ENCODE data around the gene EFNA4.

EFNA4 gene

DNA sequence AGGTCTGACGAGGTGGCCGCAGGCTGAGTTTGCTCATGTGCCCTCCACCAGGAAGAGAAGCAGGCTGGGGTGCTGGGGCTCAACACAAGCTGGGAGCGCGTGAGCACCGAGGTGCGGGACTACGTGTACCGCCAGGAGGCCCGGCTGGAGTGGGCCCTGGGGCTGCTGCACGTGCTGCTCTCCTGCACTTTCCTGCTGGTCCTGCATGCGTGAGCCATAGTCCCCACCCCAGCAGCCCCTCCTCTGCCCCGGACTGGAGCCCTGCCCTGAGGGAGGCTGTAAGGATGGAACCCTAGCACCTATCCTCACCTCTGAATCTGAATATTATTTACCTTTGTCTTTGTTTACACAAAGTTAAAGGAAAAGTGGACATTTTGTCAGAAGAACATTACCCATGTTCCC is 20.2 kb upstream of the EFNA4 start:
- Mint-ChIP-seq H3K9me3 (no peaks in the 10 kb centered on the region), H3K36me3 (no peaks in the 10 kb centered on the region), H3K27ac (no peak overlapping the region), H3K4me1 (peaks cover 10% of the 10 kb centered on the region), H3K27me3 (peaks cover 32% of the 10 kb centered on the region), H3K4me3 (no peak overlapping the region)
- ATAC-seq, result no peak

DNA sequence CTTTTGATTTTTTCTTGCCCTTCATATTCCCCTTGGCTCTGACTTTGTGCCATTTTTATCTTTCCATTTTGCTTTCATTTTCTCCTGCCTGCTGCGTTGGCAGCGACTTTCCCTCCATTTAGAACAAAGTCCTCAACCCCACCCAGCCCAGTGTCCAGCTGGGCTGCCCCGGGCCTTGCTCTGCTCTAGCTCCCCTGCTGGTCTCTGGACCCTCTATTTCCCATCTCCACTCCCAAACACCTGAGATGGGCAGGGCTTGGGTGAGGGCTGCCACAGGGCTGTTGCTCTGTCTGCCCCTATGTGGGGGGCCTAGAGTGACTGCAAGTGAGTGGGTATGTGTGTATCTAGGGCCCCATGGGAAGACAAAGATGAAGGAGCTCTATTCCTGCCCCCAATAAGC is 19.7 kb upstream of the EFNA4 start:
- ATAC-seq, result no peak
- H3K4me1 Mint-ChIP-seq, result peaks cover 10% of the 10 kb centered on the region
- H3K27ac Mint-ChIP-seq, result no peak overlapping the region
- H3K4me3 Mint-ChIP-seq, result no peak overlapping the region
- no peaks in the 10 kb centered on the region for H3K9me3 Mint-ChIP-seq
- peaks cover 27% of the 10 kb centered on the region for H3K27me3 Mint-ChIP-seq
- no peaks in the 10 kb centered on the region for H3K36me3 Mint-ChIP-seq

DNA sequence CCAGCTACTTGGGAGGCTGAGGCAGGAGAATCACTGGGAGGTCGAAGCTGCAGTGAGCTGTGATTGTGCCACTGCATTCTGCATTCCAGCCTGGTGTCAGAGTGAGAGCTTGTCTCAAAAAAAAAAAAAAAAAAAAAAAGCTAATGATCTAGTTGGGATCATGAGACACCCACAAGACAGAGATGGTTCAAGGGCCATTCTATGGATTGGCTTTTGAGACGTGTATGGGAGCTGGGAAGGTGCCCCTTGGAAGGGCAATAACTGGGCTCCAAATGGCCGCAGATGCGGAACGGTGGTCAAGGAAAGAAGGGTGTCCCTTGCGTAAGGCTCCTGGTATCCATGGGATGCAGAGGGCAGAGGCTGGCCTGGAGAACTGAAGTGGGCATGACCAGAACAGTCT is 19.2 kb upstream of the EFNA4 start:
- Mint-ChIP-seq H3K4me1 (peaks cover 10% of the 10 kb centered on the region), H3K27me3 (peaks cover 22% of the 10 kb centered on the region), H3K36me3 (no peaks in the 10 kb centered on the region), H3K27ac (no peak overlapping the region), H3K9me3 (no peaks in the 10 kb centered on the region), H3K4me3 (no peak overlapping the region)
- ATAC-seq, result no peak

DNA sequence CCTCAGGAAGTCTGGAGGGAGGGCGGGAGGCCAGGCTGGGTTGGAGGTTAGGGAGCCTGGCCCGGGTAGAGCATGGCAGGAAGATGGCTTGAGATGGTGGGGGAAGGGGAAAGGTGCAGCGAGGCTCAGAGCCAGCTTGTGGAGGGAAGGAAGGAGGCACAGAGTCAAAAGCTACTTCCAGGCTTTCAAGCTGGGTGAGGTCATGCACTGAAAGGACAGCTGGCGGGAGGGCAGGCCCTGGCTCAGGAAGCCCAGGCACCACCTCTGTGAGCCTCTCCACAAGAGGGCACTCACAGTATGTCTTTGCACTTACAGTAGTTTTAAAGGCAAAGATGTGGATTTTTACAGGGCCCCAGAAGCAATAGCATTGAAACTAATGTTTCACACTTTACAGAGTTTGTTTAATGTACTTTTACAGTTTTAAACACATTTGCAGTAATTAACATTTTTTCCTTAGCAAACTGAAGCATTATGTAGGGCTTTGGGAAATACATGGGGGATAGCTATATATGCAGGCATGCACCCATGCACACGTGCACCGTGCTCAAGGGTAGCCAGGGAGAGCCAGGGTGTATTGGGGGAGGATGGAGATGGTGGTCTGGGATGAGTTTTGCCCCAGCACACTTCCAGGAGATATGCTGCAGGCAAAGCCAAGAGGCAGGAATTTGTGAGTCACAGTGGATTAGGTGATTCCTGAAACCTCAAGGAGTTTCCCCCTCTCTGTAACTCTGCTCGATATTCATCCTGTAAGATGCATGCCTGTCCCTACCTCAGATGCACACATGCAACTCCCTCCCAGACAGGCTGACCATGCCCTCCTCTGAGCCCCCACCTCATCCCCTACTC is 18.5 kb upstream of the EFNA4 start:
- ATAC-seq, result peak; percentile 83
- Mint-ChIP-seq H3K9me3 (no peaks in the 10 kb centered on the region), H3K36me3 (no peaks in the 10 kb centered on the region), H3K4me3 (no peak overlapping the region), H3K4me1 (peaks cover 16% of the 10 kb centered on the region), H3K27me3 (peaks cover 18% of the 10 kb centered on the region), H3K27ac (no peak overlapping the region)

DNA sequence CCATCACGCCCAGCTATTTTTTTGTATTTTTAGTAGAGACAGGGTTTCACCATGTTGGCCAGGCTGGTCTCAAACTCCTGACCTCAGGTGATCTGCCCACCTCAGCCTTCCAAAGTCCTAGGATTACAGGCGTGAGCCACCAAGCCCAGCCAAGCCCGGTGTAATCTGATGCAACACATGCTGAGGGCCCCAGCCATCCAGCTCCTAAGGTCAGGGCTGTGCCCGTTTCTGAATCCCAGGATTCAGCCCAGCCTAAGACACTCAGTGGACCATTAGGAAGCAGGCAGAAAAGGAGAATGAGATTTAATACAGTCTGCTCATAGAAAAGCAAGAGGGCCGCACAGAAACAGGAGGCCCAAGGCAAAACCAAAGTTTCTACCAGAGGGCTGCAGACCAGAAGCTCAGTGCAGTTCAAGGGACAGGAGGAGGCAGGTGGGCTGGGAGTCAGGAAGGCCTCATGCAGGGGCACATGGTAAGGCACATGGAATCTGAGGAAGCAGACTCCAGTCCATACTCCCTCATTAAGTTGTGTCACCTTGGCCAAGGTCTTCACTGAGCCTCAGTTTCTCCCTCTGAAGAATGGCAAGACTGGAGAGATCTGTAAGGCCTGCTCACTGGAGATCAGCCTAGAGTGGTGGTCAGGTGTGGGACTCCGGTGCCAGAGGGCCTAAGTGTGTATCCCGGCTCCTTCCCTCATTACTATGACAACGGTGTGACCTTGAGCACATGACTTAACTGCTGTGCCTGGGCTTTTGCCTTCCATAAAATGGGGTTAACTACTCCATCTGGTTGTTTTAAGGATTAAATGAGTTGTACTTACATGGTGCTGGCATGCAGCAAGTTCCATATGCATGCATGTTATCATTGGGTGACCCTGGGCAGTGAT is 14.8 kb upstream of the EFNA4 start:
- Mint-ChIP-seq H3K4me3 (no peak overlapping the region), H3K27ac (no peak overlapping the region), H3K36me3 (no peaks in the 10 kb centered on the region), H3K4me1 (peaks cover 44% of the 10 kb centered on the region), H3K27me3 (no peaks in the 10 kb centered on the region), H3K9me3 (no peaks in the 10 kb centered on the region)
- ATAC-seq, result no peak

DNA sequence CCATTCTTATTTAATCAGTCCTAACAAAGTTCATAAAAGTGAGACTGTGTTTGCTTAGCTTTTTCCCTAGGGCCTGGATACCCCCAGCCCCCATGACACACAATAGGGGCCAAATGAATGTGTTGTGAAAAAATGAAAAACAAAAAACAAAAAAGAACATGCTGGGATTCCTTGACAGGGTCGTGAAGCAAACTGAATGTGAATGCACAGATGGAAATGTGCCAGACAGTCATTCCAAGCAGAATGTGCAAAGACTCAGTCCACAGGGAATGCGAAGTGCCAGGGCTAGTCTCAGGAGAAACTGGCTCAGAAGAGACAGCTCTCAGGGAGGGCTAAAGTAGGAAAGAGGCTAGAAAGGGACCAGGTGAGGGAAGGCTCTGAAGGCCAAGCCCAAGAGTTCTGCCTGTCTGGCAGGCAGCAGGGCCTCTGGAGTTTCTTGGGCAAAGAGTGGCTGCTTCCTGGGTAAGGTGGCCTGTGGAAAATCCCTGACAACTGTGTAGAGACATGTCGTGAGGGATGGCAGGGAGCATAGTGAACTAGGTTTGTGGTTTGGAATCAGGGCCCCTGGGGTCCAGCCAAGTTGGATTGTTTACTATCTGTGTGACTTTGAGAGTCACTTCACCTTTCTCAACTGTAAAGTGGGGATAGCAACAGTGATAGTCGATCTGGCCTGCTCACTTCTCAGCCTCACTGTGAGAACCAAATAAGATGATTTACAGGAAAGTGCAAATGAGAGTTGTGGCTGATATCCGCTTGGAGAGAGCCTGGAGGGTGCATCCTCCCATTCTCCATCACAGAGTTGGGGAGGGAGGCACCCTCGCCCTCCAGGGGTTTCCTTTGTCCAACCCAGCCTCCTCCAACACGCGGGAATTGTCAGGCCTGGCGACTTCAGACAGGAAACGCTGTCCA is 13.6 kb upstream of the EFNA4 start:
- Mint-ChIP-seq H3K4me1 (peaks cover 38% of the 10 kb centered on the region), H3K4me3 (peak overlapping the region; percentile 85), H3K9me3 (no peaks in the 10 kb centered on the region), H3K36me3 (no peaks in the 10 kb centered on the region), H3K27ac (peak overlapping the region; percentile 22), H3K27me3 (no peaks in the 10 kb centered on the region)
- no peak for ATAC-seq

GRCh38 chr1:155050560-155051341 is 12.8 kb upstream of the EFNA4 start, which contains the start of gene ADAM15:
Gene ADAM15, plus strand, starts transcription at chr1:155051316. Its CDS starts 71 bp downstream, at chr1:155051387.
- Mint-ChIP-seq H3K36me3 (peaks cover under 1% of the 10 kb centered on the region), H3K27ac (peak within 1 kb of the TSS; percentile 61), H3K4me1 (peaks cover 34% of the 10 kb centered on the region), H3K9me3 (no peaks in the 10 kb centered on the region), H3K27me3 (no peaks in the 10 kb centered on the region), H3K4me3 (peak within 1 kb of the TSS; percentile 85)
- peak; percentile 88 for ATAC-seq

DNA sequence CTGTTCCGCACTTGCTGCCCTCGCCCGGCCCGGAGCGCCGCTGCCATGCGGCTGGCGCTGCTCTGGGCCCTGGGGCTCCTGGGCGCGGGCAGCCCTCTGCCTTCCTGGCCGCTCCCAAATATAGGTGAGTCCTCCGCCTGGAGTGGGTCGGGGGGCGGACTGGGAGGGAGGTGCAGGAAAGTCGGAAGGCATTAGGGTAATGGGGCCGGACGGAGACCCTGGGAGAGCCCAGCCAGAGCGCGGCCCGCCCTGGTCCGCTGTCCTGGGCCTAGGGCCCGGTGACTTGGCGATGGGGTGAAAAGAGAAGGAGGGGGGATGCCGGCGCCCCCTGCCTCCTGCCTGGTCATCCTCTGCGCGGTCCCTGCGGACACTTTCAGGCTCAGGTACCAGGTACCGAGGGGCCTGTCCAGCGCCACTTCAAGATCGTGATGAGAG is 12.2 kb upstream of the EFNA4 start:
- H3K27ac Mint-ChIP-seq, result peak overlapping the region; percentile 7
- H3K4me3 Mint-ChIP-seq, result peak overlapping the region; percentile 75
- no peaks in the 10 kb centered on the region for H3K27me3 Mint-ChIP-seq
- H3K36me3 Mint-ChIP-seq, result peaks cover 7% of the 10 kb centered on the region
- H3K9me3 Mint-ChIP-seq, result no peaks in the 10 kb centered on the region
- peaks cover 34% of the 10 kb centered on the region for H3K4me1 Mint-ChIP-seq
- ATAC-seq, result no peak

- H3K27me3 Mint-ChIP-seq, result no peaks in the 10 kb centered on the region
- peak overlapping the region; percentile 7 for H3K27ac Mint-ChIP-seq
- H3K9me3 Mint-ChIP-seq, result no peaks in the 10 kb centered on the region
These were observed 11.7 kb upstream of the EFNA4 start for GRCh38 chr1:155051777-155052398.

DNA sequence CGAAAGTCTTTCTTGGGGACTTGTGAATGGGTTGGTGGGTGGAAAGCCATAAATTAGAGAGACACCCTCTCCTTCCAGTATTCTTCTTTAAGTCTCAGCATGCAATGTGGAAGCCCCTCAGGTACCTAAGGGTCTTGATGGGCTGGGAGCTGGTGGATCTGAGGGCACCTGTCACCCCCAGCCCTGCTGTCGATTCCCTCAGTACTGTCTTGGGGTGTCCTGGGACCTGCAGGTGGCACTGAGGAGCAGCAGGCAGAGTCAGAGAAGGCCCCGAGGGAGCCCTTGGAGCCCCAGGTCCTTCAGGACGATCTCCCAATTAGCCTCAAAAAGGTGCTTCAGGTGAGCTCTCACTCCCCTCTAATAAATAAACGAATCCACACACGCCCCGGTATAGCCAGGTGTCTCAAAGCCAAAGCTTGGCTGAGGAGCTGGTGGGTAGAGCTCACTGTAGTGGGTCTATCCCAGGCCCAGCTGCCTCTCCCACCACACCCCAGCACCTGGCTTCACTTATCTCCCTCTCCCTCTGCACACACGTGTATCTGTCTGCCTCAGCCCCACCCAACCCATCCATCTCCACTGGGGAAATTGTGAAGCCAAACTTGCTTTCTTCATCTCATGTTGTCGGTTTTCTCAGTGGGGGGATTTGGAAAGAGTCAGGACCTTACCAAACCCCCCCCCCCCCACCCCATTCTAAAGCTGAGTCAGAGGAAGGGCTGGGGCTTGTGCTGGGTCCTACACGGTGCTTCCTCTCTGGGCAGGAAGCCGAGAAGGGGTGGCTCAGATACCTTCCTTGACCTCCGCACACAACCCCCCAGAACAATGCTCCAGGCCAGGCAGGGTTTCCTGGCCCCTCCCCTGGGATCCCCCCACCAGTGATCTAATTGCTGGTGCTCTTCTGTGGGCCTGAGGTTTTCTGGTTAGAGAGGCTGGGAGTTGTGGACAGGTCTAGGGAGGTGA is 10.8 kb upstream of the EFNA4 start:
- Mint-ChIP-seq H3K36me3 (peaks cover 10% of the 10 kb centered on the region), H3K4me3 (peak overlapping the region; percentile 75), H3K27ac (peak overlapping the region; percentile 7), H3K27me3 (no peaks in the 10 kb centered on the region), H3K9me3 (no peaks in the 10 kb centered on the region), H3K4me1 (peaks cover 34% of the 10 kb centered on the region)
- ATAC-seq, result no peak

More at GRCh38 chr1:155051777-155052398, 11.7 kb upstream of the EFNA4 start:
- Mint-ChIP-seq H3K36me3 (peaks cover 10% of the 10 kb centered on the region), H3K4me1 (peaks cover 34% of the 10 kb centered on the region), H3K4me3 (peak overlapping the region; percentile 75)
- peak; percentile 46 for ATAC-seq

DNA sequence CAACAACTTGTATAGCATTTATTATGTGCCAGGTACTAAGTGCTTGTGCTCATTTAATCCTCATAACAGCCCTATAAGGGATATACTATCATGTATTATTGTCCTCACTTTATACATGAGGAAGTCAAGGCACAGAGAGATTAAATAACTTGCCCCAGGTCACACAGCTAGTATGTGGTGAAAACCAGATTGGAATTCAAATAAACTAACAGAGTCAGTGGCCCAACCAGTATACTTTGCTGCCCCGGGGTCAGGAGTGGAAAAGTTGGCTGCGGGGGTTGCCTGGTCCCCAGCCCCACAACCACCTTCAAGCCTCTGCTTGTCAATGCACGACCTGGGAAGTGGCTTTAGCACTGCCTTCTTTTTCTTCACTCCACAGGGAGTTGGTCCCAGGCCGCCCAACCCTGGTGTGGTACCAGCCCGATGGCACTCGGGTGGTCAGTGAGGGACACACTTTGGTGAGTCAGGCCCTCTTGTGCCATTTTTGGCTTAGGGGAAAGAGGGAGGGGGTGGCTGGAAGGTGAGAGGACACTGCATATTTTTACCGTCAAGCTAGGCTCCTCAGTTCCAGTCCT is 9.9 kb upstream of the EFNA4 start:
- no peak overlapping the region for H3K27ac Mint-ChIP-seq
- no peak overlapping the region for H3K4me3 Mint-ChIP-seq
- no peaks in the 10 kb centered on the region for H3K9me3 Mint-ChIP-seq
- no peak for ATAC-seq
- H3K27me3 Mint-ChIP-seq, result no peaks in the 10 kb centered on the region
- H3K36me3 Mint-ChIP-seq, result peaks cover 10% of the 10 kb centered on the region
- peaks cover 34% of the 10 kb centered on the region for H3K4me1 Mint-ChIP-seq

DNA sequence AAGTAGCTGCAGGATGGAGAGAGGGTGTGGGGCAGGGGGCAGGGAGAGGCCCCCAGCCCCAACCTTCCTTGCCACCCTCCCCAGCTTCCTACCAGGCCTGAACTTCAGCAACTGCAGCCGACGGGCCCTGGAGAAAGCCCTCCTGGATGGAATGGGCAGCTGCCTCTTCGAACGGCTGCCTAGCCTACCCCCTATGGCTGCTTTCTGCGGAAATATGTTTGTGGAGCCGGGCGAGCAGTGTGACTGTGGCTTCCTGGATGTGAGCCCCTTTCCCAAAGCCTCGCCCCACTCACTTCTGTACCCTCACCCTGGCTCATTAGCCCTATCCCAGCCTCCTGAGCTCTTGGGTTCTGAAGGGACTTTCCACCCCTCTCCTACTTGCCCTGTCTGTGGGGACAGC is 6.4 kb upstream of the EFNA4 start:
- Mint-ChIP-seq H3K27ac (no peak overlapping the region), H3K9me3 (no peaks in the 10 kb centered on the region), H3K36me3 (peaks cover 20% of the 10 kb centered on the region), H3K4me1 (peaks cover 24% of the 10 kb centered on the region), H3K4me3 (no peak overlapping the region), H3K27me3 (no peaks in the 10 kb centered on the region)
- ATAC-seq, result no peak
